ENCODE measurements around the gene TBC1D22B. TPM values are rescaled to one million over a fixed set of nuclear protein-coding genes. Genes with fewer than 3 reads are reported as not detected.
A peak's percentile ranks its signal among the peaks of the same experiment; 100 is the strongest.

Gene TBC1D22B
- total and polyA plus RNA-seq, 2 of the 13 experiments (the other 11 are each of a cell fraction or from before 2014, with no cell fraction given), result 9.7 to 12.9 TPM

DNA sequence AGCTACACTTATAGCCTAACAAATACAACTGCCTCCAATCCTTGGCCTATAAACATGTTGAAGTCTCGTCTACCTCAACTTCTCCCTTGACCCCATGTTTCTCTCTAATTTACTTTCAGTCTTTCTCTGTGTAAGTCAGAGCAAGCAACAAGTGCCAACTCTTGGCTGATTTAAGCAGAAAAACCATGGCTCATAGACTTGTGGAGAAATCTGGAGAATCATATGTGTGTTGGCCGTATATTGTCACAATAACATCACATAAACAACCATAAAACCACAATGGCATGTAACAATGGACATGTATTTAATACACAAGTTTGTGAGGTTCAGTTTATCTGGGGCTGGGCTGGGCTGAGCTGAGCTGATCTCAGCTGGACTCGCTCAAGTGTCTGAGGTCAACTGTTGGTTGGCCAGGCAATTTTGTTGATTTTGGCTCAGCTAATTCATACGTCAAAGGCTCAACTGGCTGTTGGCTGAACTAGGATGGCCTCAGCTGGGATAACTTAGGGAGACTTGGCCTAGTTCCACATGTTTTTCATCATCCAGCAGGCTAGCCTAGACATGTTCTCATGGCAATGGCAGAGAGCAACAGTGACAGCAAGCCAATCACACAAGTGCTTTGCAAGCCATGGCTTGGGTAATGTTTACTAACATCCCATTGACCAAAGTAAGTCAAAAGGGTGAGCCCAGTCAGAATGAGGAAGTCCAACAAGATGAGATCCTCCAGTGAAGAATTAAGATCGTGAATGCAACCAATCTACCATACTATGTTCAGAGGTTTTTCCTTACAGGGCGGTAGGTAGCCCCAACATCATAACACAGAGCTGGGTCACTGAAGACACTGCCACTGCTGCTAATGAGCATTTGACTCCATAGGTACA, 12.9 kb upstream of the TBC1D22B start (continued):
- TF ChIP-seq, protein P1, sequence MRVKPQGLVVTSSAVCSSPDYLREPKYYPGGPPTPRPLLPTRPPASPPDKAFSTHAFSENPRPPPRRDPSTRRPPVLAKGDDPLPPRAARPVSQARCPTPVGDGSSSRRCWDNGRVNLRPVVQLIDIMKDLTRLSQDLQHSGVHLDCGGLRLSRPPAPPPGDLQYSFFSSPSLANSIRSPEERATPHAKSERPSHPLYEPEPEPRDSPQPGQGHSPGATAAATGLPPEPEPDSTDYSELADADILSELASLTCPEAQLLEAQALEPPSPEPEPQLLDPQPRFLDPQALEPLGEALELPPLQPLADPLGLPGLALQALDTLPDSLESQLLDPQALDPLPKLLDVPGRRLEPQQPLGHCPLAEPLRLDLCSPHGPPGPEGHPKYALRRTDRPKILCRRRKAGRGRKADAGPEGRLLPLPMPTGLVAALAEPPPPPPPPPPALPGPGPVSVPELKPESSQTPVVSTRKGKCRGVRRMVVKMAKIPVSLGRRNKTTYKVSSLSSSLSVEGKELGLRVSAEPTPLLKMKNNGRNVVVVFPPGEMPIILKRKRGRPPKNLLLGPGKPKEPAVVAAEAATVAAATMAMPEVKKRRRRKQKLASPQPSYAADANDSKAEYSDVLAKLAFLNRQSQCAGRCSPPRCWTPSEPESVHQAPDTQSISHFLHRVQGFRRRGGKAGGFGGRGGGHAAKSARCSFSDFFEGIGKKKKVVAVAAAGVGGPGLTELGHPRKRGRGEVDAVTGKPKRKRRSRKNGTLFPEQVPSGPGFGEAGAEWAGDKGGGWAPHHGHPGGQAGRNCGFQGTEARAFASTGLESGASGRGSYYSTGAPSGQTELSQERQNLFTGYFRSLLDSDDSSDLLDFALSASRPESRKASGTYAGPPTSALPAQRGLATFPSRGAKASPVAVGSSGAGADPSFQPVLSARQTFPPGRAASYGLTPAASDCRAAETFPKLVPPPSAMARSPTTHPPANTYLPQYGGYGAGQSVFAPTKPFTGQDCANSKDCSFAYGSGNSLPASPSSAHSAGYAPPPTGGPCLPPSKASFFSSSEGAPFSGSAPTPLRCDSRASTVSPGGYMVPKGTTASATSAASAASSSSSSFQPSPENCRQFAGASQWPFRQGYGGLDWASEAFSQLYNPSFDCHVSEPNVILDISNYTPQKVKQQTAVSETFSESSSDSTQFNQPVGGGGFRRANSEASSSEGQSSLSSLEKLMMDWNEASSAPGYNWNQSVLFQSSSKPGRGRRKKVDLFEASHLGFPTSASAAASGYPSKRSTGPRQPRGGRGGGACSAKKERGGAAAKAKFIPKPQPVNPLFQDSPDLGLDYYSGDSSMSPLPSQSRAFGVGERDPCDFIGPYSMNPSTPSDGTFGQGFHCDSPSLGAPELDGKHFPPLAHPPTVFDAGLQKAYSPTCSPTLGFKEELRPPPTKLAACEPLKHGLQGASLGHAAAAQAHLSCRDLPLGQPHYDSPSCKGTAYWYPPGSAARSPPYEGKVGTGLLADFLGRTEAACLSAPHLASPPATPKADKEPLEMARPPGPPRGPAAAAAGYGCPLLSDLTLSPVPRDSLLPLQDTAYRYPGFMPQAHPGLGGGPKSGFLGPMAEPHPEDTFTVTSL (CRISPR knock-in tag; IDR thresholded peaks at IDR 0.05; ENCODE audit: borderline replicate concordance), result no peak
- TF ChIP-seq, protein P2, sequence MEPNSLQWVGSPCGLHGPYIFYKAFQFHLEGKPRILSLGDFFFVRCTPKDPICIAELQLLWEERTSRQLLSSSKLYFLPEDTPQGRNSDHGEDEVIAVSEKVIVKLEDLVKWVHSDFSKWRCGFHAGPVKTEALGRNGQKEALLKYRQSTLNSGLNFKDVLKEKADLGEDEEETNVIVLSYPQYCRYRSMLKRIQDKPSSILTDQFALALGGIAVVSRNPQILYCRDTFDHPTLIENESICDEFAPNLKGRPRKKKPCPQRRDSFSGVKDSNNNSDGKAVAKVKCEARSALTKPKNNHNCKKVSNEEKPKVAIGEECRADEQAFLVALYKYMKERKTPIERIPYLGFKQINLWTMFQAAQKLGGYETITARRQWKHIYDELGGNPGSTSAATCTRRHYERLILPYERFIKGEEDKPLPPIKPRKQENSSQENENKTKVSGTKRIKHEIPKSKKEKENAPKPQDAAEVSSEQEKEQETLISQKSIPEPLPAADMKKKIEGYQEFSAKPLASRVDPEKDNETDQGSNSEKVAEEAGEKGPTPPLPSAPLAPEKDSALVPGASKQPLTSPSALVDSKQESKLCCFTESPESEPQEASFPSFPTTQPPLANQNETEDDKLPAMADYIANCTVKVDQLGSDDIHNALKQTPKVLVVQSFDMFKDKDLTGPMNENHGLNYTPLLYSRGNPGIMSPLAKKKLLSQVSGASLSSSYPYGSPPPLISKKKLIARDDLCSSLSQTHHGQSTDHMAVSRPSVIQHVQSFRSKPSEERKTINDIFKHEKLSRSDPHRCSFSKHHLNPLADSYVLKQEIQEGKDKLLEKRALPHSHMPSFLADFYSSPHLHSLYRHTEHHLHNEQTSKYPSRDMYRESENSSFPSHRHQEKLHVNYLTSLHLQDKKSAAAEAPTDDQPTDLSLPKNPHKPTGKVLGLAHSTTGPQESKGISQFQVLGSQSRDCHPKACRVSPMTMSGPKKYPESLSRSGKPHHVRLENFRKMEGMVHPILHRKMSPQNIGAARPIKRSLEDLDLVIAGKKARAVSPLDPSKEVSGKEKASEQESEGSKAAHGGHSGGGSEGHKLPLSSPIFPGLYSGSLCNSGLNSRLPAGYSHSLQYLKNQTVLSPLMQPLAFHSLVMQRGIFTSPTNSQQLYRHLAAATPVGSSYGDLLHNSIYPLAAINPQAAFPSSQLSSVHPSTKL (CRISPR knock-in tag; IDR thresholded peaks at IDR 0.05), result peak; percentile 33; the same call in 1 of the 2 replicates
- TF ChIP-seq ZNF7 (CRISPR knock-in tag; IDR thresholded peaks at IDR 0.05), result no peak
- TF ChIP-seq ZNF776 (CRISPR knock-in tag; IDR thresholded peaks at IDR 0.05), result no peak
- TF ChIP-seq PITX1 (CRISPR knock-in tag; IDR thresholded peaks at IDR 0.05), result peak; percentile 78
- TF ChIP-seq BCL6 (CRISPR knock-in tag; IDR thresholded peaks at IDR 0.05), result peak; percentile 61
- peak in 1 of 2 experiments; percentile 70; a peak in 2 of 4 replicates for TF ChIP-seq POLR2A (IDR thresholded peaks at IDR 0.05; ENCODE audit: insufficient read depth in 1 of 2, low read depth in 2 of 2, low read length in 2 of 2)
- 0 out of 2 replicates have a peak, but pooled peaks have one; percentile 32 for TF ChIP-seq ZNF468 (CRISPR knock-in tag; IDR thresholded peaks at IDR 0.05)
- peak; percentile 80; the same call in 1 of the 2 replicates for TF ChIP-seq KLF6 (CRISPR knock-in tag; IDR thresholded peaks at IDR 0.05)

All from HepG2 (cell line).